Measurements from ENCODE around the gene FN3K. TPM values are rescaled to one million over a fixed set of nuclear protein-coding genes. Genes with fewer than 3 reads are reported as not detected.

The FN3K gene
- total and polyA plus RNA-seq, 2 of the 8 experiments (the other 6 are each of a cell fraction or from before 2014, with no cell fraction given): 0.88 to 14.2 TPM

DNA sequence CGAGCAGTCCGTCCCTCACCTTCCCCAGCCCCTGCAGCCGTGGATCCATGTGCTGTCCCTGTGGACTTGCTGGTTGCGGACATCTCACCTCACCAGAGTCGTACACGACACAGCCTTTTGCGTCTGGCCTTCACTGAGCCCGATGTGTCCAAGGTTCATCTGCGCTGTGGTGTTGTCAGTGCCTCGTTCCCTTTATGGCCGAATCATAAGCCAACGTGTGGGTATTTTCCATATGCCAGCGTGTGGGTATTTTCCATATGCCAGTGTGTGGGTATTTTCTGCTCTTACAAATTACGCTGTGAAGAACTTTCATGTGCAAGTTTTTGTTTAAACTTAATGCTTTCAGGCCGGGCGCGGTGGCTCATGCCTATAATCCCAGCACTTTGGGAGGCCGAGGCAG lies 48.1 kb downstream of the FN3K start:
- Histone ChIP-seq H3K23me2 (ENCODE audit: low read depth, low read length) (no peaks in the 10 kb centered on the region), H3K18ac (ENCODE audit: extremely low read depth, low read length) (no peak overlapping the region), H3K4ac (replicated peaks; ENCODE audit: insufficient read length, low read depth, low read length) (no peak overlapping the region), H3K27me3 (replicated peaks in 1 of 4; ENCODE audit: control insufficient read depth in 3 of 4, extremely low read depth in 1 of 4, insufficient read depth in 3 of 4, low read length in 3 of 4) (no peaks in the 10 kb centered on the region), H3K79me2 (ENCODE audit: control insufficient read depth in 1 of 2, insufficient read depth in 2 of 2, low read length in 2 of 2) (peaks cover 0 to 19% of the 10 kb centered on the region in 2 experiments; a peak in 2 of 4 replicates), H2BK5ac (ENCODE audit: low read depth, low read length) (no peak overlapping the region), H2BK15ac (ENCODE audit: low read length) (no peak overlapping the region), H2AK5ac (ENCODE audit: low read depth, low read length) (no peak overlapping the region), H3K23ac (ENCODE audit: insufficient read length) (no peak overlapping the region), H3K56ac (replicated peaks; ENCODE audit: insufficient read length, low read depth, low read length) (no peak overlapping the region), H3K9me3 (ENCODE audit: insufficient read depth in 2 of 2, low read depth in 1 of 2, low read length in 1 of 2) (peaks cover 0 to 3% of the 10 kb centered on the region in 2 experiments; a peak in 1 of 4 replicates), H4K91ac (replicated peaks; ENCODE audit: insufficient read length, low read length) (no peak overlapping the region), H3K36me3 (ENCODE audit: control insufficient read depth in 2 of 4, insufficient read depth in 4 of 4, low read length in 3 of 4) (peaks cover 5 to 25% (median 13%) of the 10 kb centered on the region in 4 experiments; a peak in 7 of 8 replicates), H2BK20ac (ENCODE audit: low read length) (no peak overlapping the region), H3K27ac (ENCODE audit: low read depth, low read length) (no peak overlapping the region), H3K79me1 (ENCODE audit: low read depth, low read length) (peaks cover 23% of the 10 kb centered on the region), H3K4me1 (replicated peaks in 1 of 4; ENCODE audit: control insufficient read depth in 3 of 4, insufficient read depth in 4 of 4, low read length in 3 of 4) (peaks cover 0 to 4% (median 1%) of the 10 kb centered on the region in 4 experiments; a peak in 2 of 7 replicates), H3K4me3 (ENCODE audit: extremely low read depth in 1 of 4, insufficient read depth in 2 of 4, low read depth in 3 of 4, low read length in 4 of 4) (no peak overlapping the region), H3K9ac (replicated peaks in 1 of 4; ENCODE audit: extremely low read depth in 1 of 4, low read depth in 3 of 4, low read length in 3 of 4) (no peak overlapping the region), H3K4me2 (ENCODE audit: insufficient read depth in 1 of 2, low read depth in 2 of 2, low read length in 2 of 2) (no peak overlapping the region), H2AFZ (ENCODE audit: low read length) (no peak overlapping the region), H4K5ac (ENCODE audit: insufficient read length, low read depth, low read length) (no peak overlapping the region), H2BK120ac (replicated peaks; ENCODE audit: low read depth, low read length) (no peak overlapping the region), H3K14ac (ENCODE audit: insufficient read length) (no peak overlapping the region), H2BK12ac (ENCODE audit: low read depth, low read length) (no peak overlapping the region), H4K20me1 (replicated peaks in 1 of 2; ENCODE audit: control insufficient read depth in 1 of 2, insufficient read depth in 2 of 2, low read length in 2 of 2) (peaks cover 13 to 22% of the 10 kb centered on the region in 2 experiments), H4K8ac (ENCODE audit: extremely low read depth, insufficient read depth, low read length) (no peak overlapping the region; the same call in 1 of the 2 replicates)
- FAIRE-seq (no peak), DNase-seq (ENCODE audit: low read depth in 1 of 2, low spot score in 2 of 2) (no peak)
- CTCF ChIA-PET (ENCODE audit: partially characterized antibody): no interaction called here
- 95% methylated on average over 18 of the region's 18 CpGs; no CpG with 5 or more reads in 1 of the 2 experiments for WGBS, 2 experiments (ENCODE audit: extremely low coverage in 1 of 2, insufficient coverage in 1 of 2, insufficient read length in 1 of 2, insufficient replicate concordance in 2 of 2, low coverage in 1 of 2, low lambda C conversion rate in 2 of 2, missing lambda C conversion rate in 1 of 2)
- POLR2A ChIA-PET (ENCODE audit: partially characterized antibody): no interaction called here
- no peak for TF ChIP-seq PHF8 (conservative IDR thresholded peaks at IDR 0.05; ENCODE audit: low read depth, low read length)
- no peak for TF ChIP-seq SIRT6 (IDR thresholded peaks at IDR 0.05; ENCODE audit: low read length)
- no peak for TF ChIP-seq YY1 (IDR thresholded peaks at IDR 0.05; ENCODE audit: low read depth, low read length)
- TF ChIP-seq CTBP2 (IDR thresholded peaks at IDR 0.05; ENCODE audit: borderline replicate concordance, insufficient read depth, insufficient read length, low read length): no peak
- TF ChIP-seq JUND (IDR thresholded peaks at IDR 0.05; ENCODE audit: low read length): no peak
- no peak for TF ChIP-seq MAX (IDR thresholded peaks at IDR 0.05)
- TF ChIP-seq KDM1A (IDR thresholded peaks at IDR 0.05; ENCODE audit: borderline replicate concordance, low read length): no peak

All from H1 (cell line).